ENCODE results near the gene RAB29.

DNA sequence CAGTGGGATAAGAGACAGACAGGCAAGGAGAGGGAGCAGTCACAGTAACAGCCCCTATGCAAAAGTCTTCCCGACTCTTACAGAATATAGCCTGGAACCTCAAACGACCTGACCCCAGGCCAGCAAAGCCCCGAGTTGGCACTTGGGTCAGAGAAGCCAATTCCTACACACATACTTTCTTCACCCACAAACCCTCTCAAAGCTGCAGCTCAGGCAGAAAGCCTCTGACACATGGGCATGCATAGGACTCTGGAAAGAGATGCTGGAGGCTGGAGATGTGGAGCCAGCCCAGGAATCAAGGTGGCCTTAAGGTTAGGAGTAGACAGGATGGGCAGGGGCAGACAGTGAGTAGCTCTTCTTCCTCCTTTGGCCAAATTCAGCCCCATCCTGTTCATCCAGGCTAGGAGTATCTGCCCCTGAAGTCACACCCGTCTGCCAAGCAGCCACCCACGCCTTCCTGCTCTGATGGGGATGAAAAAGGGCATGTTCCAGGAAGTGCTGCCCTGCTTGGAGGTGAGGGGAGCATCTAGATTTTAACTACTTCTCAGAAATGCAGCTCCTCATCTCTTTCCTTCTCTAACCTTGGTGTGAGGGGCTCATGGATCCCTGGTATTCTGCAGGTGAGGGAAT, 29.9 kb upstream of the RAB29 start:
- TF ChIP-seq, protein P1, sequence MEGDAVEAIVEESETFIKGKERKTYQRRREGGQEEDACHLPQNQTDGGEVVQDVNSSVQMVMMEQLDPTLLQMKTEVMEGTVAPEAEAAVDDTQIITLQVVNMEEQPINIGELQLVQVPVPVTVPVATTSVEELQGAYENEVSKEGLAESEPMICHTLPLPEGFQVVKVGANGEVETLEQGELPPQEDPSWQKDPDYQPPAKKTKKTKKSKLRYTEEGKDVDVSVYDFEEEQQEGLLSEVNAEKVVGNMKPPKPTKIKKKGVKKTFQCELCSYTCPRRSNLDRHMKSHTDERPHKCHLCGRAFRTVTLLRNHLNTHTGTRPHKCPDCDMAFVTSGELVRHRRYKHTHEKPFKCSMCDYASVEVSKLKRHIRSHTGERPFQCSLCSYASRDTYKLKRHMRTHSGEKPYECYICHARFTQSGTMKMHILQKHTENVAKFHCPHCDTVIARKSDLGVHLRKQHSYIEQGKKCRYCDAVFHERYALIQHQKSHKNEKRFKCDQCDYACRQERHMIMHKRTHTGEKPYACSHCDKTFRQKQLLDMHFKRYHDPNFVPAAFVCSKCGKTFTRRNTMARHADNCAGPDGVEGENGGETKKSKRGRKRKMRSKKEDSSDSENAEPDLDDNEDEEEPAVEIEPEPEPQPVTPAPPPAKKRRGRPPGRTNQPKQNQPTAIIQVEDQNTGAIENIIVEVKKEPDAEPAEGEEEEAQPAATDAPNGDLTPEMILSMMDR (conservative IDR thresholded peaks at IDR 0.05 in 1 of 2, IDR thresholded peaks at IDR 0.05 in 1 of 2; ENCODE audit: extremely low read depth in 1 of 2, insufficient read depth in 1 of 2, low read depth in 1 of 2, low read length in 2 of 2), result no peak
- TF ChIP-seq EZH2 (IDR thresholded peaks at IDR 0.05; ENCODE audit: borderline replicate concordance, low read length), result no peak

All from mammary epithelial cell (primary cell).